Globus pallidus (tissue), 1 donor: ENCODE results near the gene GHRH.

Experiments
- DNase-seq: peaks from one replicate; pipeline ENCODE4 v3.0.0-alpha.2; 2015; ENCODE audit warnings: low spot score

GHRH gene

DNA sequence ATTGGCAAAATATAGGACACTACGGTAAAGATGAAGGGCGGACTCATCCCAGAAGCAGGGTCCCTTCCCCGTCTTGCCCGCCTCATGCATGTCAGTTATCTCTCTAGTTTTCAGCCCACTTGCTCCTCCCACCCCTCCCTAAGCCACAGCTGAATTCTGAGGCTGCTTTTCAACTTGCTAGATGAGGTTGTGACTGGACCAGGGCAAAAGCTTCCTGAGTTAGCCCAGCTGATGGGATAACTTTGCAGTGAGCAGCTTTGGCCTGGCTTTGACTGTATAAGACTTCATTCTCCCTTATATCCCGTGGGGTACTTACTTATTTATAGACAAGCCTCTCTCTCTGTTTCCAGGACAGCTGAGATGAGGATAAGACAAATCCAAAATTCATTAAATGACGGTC, 23.2 kb downstream of the GHRH start:
- no peak for DNase-seq

DNA sequence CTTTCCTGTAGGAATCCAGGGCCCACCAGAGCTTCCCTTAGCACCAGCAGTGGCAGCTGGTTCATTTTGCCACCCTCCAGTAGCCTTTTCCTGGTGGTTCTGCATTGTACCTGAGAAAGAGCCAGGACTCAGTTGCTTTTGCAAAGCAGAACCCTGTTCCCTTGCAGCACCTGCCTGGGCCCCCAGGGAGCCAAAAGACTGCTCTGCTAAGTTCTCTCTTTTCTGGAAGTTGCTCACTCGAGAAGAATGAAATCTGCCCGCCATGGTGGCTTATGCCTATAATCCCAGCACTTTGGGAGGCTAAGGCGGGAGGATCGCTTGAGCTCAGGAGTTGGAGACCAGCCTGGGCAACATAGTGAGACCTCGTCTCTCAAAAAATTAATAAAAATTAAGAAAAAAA, 24.0 kb downstream of the GHRH start:
- no peak for DNase-seq

DNA sequence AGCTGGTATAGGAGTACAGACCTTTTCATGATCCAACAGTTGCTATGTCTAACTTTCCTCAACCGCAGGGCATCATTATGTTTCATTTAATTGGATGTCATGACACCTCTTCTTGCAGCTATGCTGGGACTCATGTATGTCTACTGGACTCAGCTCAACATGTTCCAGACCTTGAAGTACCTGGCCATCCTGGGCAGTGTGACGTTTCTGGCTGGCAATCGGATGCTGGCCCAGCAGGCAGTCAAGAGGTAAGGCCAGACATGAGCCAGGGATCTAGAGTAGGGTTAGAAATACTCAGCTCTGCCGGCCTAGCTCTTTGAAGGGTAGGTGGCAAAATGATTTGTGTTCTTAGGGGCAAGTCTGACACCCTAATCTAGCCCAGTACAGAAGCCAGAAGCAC, 25.2 kb downstream of the GHRH start:
- no peak for DNase-seq

DNA sequence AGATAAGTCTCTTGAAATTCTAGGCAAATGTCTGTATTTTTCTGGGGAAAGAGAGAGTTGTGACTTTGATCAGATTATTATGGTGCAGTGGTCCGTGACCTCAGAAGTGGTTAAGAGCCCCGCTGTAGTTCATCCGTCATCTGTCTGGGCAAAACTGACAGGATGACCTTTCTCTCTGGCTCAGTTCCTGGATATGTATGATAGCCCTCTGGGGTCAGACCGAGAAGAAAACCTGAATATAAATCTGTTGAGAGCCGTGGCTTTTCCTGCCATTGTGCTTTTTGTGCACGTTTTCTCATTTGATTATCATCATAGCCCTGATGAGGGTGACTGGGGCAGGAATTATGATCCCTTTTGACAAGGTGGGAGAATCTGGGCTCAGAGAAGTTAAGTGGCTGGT, 26.5 kb downstream of the GHRH start:
- DNase-seq: no peak

DNA sequence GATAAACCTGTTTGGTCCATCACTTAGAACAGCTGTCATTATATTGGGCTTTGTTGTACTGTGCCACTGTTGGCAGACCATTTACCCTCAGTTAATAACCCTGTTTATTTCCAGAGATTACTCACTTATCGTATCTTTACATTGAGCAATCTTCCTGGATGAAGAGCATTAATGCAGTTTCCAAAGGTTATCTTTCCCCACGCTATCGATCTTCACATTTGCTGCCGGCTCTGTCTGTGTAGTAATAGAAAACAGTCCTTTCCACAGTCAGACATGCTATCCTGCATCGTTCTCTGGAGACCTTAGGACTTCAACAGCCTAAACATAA, 27.4 kb downstream of the GHRH start:
- DNase-seq: no peak

DNA sequence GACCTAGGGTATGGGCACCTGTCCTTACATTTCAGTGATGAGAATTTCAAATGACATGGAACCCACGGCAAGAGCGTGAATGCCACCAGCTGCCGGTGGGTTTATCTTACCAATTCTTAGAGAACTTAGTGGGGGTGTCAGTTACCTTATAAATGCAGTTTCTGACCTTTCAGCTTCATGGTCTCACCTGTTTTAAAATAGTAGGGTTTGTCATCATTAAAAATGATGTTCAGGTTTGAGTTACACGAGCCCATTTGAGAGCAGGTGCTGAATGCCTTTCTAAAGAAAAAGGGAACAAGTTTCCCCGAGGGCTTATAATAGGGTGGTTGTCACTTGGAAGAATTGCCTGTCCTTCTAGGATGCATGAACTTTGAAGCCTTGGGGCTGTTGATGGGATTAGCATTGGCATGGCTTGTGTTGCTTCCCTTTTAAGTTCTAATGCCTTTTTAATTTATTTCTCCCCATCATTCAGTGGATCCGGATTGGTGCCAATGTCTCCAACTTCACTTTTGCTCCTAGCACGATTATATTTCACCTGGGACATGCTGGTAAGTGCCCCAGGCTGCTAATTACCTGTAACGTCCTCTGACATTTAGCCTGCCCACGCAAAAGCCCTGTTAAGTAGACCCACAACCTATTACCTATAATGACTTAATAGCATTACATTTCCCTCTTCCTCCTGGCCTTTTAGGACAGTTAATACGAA, 27.9 kb downstream of the GHRH start:
- DNase-seq: no peak

DNA sequence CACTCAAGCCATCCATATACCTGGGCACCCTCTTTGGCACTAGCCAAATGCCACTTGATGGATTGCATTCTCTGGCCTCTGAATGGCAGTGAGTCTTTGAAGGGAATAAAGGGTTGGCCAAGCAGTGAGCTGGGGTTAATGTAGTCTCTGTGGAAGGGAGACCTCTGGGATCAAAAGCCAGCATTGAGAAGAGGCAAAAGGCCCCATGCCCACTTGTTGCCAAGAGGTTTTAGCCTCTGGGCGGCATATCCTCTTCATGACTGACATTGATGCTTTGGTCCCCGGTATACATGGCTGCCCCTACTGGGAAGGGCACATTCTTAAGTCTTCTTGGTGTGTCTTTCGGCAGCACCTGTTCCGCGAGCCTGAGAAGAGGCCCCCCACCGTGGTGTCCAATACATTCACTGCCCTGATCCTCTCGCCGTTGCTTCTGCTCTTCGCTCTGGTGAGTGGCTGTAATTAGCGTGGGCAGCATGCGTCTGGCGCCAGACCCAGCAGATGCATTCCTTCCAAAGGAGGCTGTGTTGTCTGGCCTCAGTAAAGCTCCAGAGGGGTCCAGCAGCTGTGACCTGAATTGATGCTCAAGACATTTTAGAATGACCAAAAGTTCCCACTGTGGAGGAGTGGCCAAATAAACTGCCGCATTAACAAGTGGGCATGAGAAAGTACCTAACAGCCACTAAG, 29.5 kb downstream of the GHRH start:
- DNase-seq: no peak

DNA sequence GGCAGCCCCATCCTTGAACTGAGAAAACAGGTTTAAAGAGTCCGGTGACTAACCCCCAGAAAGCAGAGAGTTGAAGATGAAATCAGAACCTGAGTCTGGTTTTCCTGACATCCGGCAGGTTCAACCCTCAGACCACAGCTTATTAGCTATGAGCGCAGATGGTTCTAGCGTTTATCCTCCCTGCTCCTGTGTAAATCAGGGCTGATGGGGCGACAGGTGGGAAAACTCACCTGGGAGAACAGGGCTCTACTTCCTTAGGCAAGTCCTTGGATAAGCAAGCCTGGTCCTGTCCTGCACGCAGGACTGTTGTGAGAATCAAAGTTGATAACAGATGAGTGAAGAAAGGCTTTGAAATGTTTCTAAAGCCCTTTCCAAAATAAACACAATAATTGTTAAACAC, 31.4 kb downstream of the GHRH start:
- no peak for DNase-seq

DNA sequence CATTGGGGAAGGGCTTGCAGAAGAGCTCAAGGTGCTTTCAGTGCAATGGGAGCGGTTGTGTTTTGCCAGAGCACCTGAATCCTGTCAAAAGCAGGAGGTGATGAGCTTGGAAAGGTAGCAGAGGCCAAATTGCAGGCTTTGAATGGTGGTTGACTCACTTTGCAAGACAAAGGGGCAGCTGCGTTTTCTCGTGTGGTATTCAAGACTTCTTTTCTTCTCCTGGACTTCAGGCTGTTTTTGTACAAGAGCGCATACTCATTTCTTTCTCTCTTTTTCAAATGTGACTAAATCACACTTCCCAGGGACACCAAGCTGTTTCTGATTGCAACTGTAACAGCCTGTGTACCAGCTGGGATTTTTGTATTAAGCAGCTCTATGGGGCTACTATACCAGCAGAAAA, 32.3 kb downstream of the GHRH start:
- DNase-seq: no peak

DNA sequence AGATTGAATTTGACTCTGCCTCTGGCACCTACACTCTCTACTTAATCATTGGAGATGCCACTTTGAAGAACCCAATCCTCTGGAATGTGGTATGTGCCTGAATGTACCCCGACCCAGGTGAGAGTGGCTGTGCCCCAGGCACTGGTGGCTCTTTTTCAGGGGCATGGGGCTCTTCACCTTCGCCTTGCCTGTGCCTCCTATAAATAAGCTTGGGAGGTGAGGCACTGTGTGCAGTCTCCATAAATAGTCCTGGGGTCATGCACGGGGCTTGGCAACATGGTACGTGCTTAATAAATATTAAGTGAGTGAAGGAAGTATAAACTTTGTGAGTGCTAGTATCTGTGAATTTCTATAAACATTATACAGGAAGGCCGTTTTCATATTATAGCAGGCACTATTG, 33.0 kb downstream of the GHRH start:
- no peak for DNase-seq

DNA sequence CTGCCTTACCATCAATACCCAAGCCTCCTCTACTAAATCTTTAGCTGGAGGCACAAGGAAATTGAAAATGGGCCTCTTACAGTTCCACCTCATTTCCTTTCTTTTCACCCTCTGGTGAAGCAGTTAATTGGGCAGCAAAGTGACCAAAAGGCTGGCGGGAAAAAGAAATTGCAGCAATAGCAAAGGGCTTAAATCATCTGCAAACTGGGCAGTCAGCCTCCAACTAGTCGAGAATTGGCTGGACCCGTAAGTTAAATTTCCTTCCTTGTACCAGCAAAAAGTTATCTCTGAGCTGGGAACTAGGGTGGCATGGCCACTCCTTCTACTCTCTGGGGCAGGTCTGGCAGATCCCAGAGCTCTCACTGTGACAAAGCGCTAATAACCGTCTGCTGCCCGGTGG, 33.5 kb downstream of the GHRH start:
- no peak for DNase-seq

DNA sequence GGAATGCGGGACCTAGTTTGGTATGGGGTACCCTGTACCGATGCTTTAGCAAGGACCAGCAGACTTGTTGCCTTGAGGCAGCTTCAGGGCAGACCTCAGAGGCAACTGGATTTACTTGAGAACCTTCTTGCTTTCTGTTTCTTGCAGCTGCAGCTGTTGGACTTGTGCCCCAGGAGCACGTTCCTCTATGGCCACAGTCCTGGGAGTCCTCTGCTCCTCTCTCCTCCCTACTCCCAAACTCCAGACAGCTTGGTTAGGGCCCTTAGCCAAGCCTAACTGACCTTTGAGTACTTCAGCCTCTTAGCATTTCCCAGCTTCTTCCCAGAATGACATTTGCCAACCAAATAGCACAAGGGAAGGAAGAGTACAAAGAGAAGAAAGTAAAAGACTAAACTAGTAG, 34.7 kb downstream of the GHRH start:
- DNase-seq: no peak

DNA sequence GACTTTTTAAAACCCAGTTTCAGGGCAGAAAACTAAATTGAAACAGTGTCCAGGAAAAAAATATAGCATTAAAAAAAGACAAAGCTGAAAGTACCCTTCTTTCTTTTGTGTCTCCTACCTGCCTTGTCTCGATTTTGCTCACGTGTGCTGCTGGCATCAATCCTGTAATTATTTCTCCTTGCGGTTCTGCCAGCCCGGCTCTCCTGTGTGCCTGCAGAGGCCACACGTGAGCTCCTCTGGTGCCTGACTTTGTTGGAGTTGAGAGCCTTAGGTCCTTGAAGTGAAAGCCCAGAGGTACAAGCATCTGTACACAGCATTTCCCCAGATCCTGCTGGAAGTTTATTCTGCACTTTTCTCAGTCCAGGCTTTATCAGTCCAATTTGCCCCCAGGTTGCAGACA, 36.5 kb downstream of the GHRH start:
- no peak for DNase-seq

DNA sequence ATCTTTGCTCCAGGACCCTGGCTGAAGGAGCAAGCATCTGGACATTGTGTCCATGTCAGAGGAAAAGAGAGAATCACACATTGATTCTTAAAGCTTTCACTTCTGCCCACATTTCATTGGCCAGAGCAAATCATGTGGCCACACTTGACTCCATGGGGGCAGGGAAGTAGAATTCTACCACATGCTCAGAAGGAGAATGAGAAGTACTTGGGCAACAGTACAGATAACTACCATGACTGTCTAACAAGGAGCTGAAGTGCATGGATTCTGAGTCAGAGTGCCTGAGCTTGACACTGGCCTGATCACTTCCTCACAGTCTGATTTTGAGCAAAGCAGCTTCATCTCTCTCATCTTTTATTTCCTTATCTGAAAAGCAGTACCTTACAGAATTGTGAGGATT, 38.6 kb downstream of the GHRH start:
- DNase-seq: peak; percentile 53

DNA sequence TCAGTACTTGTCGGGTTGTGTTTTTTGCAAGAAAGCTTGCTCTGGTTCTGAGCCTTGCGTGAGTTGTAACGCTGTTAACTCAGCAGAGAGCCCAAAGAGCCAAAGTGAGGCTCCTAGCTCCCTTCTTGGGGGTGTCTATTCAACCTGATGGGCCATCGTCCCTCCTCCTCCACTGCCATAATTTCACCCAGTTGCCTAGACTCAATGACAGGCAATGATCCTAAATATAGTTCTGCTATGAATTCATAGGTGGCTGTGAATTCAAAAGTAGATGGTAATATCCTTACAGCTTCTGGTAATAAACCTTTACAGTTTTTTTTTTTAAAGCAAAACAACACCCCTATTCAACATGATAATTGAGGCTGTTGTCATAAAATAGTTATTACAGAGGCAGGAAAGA, 39.5 kb downstream of the GHRH start:
- DNase-seq: no peak

DNA sequence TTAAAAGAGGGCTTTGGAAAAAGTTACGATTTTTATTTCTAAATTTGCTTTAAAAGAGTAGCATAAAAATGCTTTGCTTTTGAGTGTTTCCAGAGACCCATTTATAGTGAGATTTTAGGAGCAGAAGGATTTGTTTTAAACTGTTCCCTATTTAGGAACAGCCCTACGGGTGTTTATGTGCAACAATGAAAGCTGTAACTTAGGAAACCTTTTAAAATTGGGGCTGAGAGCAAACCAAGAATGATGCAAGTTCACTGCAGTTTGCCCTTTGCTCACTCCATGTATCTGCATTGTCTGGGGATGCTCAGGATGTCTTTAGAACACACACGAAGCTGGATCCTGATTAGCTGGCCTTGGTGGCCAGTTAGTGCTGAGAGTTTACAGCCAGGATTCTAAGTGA, 40.9 kb downstream of the GHRH start:
- DNase-seq: no peak

DNA sequence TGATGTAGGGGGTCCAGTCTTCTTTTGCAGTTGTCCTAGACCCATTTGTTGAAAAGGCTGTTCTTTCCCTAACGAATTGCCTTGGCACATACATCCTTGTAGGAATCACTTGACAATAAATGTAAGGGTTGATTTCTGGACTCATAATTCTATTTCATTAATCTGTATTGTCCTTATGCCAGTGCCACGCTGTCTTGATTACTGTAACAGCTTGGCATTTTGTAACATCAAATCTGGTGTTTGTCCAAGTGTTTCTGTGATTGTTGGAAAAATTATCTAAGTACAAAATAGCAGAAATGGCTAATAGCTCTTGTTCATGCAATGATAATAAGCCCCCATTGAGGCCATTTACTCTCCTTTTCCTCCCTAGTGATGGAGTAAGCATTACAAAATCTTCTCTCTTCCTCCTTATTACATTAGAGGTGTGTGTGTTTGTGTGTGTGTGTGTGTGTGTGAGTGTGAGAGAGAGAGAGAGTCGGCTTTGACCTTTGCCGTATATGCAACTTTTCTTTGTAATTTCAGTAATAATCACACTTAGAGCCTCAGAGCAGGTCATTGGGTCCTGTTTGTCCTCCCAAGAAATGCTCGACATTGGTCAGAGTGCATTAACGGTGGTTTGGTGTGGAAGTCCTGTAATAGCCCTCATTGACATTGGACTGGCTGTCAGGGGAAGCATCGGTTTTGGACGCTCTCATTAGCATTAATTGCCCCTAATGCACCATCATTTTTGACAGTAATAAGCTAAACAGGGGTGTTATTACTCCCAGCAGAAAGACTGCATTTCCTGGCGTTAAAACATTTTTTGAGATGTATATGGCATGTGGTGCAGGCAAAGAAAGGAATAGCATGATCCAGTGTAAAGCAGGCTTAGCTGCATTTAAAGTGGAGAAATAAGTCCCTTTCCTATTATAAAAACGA, 41.6 kb downstream of the GHRH start:
- DNase-seq: no peak

DNA sequence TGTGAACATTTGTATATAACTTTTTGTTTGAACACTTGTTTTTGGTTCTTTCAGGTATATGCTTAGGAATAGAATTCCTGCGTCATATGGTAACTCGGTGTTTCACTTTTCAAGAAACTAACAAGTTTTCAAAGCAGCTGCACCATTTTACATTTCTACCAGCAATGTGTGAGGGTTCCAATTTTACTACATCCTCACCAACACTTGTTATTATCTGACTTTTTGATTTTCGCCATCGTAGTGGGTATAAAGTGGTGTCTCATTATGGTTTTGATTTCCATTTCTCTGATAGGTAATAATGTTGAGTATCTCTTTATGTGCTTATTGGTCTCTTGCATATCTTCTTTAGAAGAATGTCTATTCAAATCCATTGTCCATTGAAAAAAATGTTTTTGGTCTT, 42.6 kb downstream of the GHRH start:
- no peak for DNase-seq

DNA sequence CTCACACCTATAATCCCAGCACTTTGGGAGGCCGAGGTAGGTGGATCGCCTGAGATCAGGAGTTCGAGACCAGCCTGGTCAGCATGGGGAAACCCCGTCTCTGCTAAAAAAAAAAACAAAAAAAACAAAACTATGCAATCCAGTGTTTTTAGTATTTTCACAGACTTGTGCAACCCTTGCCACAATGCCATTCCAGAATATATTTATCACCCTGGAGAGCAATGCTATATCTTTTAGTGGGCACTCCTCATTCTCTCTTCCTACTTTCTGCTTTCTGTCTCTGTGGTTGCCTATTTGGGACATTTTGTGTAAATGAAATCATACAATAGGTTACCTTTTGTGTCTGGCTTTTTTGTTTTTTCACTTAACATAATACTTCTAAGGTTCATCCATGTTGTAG, 43.2 kb downstream of the GHRH start:
- no peak for DNase-seq

DNA sequence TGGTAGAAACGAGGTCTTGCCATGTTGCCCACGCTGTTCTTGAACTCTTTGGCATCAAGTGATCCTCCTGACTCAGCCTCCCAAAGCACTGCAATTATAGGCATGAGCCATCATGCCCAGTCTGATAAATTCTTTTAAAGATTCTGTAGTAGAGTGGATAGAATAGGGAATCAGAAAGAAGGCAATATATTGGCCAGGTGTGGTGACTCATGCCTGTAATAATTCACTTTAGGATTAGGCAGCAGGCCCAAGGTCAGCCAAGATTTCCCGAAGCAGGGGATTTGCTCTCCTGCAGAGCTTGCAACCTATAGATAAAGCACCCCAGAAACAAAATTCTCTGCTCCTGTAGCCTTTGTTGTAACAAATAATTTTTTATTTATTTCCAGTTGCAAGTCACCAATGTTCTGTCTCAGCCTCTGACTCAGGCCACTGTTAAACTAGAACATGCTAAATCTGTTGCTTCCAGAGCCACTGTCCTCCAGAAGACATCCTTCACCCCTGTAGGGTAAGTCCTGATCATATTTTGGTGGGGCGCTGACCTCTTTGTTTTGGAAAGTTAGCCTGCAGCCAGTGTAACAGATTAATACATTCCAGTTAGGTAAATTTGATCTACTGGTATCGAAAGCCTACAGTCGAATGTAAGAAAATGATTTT, 51.8 kb downstream of the GHRH start:
- no peak for DNase-seq

DNA sequence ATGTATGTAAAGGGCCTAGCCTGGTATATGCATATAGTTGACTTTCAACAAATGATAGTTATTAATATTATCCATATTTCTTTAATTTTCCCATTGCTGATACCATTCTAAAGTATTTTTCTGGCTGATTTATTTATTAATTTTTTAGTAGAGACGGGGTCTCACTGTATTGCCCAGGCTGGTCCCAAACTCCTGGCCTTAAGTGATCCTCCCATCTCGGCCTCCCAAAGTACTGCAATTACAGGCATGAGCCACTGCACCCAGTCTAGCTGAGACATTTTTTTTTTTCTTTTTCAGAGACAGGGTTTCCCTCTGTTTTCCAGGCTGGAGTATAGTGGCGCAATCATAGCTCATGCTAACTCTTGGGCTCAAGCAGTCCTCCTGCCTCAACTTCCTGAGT, 52.4 kb downstream of the GHRH start:
- DNase-seq: no peak

DNA sequence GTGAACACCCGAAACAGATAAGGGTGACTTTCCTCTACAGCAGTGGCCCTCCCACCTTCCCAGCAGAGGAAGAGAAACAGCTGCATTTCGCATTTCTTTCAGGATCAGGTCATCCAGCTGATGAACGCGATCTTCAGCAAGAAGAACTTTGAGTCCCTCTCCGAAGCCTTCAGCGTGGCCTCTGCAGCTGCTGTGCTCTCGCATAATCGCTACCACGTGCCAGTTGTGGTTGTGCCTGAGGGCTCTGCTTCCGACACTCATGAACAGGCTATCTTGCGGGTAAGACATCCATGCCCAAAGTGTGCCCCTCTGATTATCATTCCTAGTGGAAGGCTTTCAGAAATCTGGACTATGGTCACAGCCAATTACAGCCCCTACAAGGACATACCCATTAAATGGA, 54.4 kb downstream of the GHRH start:
- DNase-seq: no peak

DNA sequence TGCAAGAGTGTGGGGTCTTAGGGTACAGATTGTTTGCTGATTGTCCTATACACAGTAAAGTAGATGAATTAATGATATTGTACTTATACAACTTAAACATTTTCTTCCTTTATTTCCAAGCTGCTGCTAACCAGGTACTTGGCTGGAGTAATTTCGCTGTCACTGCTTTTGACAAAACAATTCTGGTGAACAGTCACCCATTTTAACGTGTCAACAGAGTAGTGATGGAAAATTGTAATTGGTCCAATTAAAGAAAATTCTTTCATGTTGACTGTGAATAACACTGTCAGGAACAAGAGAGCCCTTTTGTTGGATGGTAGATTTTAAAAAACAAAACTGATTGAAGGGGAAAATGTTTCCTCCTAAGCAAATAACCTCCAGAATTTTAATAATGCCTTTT, 55.8 kb downstream of the GHRH start:
- DNase-seq: no peak
